HG03457 (cell line): ENCODE measurements around the gene YWHAE.
"Not testable (repeated sequence)": the region's sequence is repeated elsewhere in the genome, so short reads cannot be mapped to it uniquely, and the experiment has no call there.

Experiments
- ATAC-seq: cut with Tn5 transposase; IDR thresholded peaks from one replicate; pipeline ENCODE4 v1.9.1; 2021; ENCODE audit warnings: moderate number of reproducible peaks; ENCODE audit not compliant: unreplicated experiment

The YWHAE gene

DNA sequence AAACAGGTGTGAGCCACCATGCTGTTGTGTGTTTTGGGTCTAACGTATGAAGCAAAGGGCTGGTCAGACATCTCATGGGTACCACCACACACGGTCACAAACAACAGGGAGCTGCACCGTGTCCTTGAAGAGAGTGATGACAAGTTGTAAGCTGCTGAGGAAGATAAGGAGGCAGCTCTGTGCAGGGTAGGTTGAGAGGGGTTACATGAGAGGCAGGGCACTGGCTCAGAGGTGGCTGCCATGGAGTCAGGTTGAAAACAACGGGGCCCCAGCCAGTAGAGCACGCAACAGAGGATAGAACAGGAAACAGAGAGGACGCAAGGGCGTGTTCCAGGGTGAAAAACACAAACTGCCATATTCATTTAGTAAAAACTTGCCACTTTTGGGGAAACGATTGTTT lies 68.3 kb downstream of the YWHAE start:
- no peak for ATAC-seq

DNA sequence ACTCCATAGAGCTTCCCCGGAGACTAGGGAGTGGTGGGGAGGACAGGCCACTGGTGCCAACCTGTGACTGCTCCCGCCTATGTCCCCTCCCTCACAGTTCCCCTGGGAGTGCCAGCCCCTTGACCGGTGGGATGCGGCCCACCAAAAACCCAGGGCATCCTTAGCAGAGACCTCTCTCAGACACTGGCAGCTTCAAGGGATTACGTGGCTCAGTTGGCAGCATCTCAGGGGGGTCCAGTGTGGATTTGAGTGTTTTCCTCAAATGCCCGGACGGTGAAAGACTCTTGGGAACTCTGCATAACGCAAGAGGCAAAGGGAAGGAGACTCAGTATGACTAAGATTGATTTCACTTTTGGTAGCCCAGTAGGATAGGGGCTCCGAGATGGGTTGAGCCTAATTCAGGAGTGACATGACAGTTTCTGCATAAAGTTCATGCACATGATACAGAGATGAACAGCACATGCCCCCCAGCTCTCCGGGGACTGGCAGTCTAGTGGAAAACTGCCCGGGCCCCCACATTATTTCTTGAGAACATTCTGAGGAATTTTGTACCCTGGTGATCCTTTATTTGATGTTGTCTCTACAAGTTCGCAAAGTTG lies 70.2 kb downstream of the YWHAE start:
- ATAC-seq: no peak

- no peak for ATAC-seq
Observed at GRCh38 chr17:1328437-1328836, 71.6 kb downstream of the YWHAE start.

- no peak for ATAC-seq
Observed at GRCh38 chr17:1325766-1326165, 74.3 kb downstream of the YWHAE start.

- ATAC-seq: no peak
Observed at GRCh38 chr17:1324201-1324771, 75.7 kb downstream of the YWHAE start.

DNA sequence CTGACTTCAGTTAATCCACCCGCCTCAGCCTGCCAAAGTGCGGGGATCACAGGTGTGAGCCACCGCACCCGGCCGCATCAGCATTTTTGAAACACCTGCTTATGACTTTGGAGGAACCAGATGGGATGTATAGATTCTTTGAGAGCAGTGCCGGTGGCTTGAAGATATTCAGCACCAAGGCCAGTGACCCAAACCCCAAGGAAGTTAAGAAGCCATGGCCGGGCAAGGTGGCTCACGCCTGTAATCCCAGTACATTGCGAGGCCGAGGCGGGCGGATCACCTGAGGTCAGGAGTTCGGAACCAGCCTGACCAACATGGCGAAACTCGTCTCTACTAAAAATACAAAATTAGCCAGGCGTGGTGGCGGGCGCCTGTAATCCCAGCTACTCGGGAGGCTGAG lies 76.7 kb downstream of the YWHAE start:
- ATAC-seq: no peak

GRCh38 chr17:1322480-1322879 lies 77.5 kb downstream of the YWHAE start:
- ATAC-seq: no peak

DNA sequence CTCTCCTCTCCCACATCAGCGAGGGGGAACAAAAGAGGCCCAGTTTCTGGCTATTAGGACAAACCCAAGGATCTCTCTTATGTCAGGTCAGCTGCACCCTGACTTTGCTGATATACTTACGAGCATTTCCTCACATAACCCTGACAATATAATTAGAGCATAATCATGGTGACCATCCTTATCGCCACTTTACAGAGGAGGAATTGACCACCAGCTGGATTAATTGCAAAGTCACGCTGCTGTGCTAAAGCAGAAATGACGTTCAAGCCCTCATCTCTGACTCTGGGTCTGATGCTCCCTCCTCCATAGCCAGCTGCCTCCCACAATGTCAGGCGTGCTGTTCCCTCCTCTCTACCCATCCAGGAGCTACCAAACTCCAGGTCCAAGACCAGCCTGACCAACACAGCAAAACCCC lies 78.0 kb downstream of the YWHAE start:
- ATAC-seq: no peak

DNA sequence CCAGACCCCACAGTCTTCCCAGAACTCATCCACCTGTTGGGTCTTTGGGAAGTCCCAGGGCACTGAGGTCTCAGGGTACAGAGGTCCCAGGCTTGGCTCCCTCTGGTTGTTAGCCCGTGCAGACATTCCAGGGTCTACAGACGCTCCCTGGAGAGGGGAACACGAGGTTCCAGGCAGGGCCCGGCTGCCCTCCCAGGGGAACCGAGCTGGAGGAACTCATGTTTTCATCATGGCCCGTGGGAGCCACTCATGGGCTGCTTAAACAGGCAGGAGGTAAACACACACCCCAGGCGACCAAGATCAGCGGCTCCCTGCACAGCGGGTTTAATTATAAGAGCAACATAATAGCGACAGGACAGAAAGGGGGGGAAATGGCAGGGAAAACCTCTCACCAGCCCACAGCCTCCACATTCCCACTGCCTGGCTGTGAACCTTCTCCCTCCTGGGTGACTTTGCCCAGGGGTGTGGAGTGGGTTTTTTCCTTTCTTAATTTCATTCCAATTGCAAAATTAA lies 84.1 kb downstream of the YWHAE start:
- ATAC-seq: no peak

DNA sequence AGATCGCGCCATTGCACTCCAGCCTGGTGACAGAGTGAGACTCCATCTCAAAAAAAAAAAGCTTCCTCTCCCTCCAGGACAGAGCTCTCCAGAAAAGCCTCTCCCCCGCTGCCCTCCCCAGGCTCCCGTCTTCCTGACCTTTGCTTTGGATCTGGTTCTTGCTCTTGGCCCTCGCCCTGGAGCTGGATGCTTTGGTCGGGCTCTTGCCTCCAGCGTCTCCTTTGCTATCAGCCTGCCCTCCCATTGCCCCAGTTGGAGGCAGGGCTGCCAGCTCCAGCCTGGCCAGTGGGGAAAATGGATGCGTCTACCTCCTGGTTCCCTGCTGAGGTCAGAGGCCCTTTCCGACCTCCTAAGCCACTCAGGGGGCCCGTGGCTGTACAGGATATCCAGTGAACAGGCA lies 84.6 kb downstream of the YWHAE start:
- ATAC-seq: no peak

DNA sequence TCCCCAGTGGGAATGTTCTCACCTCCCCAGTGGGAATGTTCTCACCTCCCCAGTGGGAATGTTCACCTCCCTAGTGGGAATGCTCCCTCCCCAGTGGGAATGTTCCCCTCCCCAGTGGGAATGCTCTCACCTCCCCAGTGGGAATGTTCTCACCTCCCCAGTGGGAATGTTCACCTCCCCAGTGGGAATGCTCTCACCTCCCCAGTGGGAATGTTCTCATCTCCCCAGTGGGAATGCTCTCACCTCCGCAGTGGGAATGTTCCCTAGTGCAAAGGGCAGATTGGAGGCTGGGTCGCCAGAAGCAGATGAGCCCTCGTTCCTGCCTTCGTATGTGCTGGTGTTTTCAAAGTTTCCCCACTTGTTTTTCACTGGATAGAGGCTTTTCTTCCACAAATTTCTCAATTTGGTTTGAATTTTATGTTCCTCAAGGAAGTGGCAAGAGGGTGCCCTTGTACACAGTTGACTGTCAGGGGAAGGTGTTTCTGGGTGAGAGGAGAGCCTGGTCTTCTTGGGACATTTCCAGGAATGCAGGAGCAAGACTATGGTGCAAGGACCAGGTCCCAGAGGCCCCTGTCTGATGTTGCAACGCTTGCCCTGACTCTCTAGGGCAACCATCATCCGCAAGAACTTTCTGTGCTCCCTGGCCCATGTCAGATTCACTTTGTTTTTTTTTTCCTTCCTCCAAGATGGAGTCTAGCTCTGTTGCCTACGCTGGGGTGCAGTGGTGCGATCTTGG lies 86.6 kb downstream of the YWHAE start:
- no peak for ATAC-seq

GRCh38 chr17:1312261-1312870 lies 87.7 kb downstream of the YWHAE start:
- no peak for ATAC-seq

DNA sequence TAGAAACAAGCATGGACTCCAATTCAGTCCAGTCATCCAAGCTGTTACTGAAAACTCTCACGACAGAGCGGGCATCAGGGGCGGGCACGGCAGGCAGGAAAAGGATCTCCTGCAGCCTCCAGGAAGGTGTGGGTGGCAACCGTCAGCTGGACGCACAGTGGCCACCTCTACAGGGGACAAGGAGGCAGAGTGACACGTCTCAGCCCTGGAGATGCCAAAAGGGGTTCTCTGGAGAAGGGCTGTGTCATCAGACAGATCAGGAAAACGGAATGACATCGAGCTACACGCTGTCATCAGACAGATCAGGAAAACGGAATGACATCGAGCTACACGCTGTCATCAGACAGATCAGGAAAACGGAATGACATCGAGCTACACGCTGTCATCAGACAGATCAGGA lies 92.2 kb downstream of the YWHAE start:
- ATAC-seq: not testable (repeated sequence)

GRCh38 chr17:1304962-1305563 lies 95.0 kb downstream of the YWHAE start:
- ATAC-seq: no peak

GRCh38 chr17:1304522-1304921 lies 95.5 kb downstream of the YWHAE start:
- ATAC-seq: no peak

DNA sequence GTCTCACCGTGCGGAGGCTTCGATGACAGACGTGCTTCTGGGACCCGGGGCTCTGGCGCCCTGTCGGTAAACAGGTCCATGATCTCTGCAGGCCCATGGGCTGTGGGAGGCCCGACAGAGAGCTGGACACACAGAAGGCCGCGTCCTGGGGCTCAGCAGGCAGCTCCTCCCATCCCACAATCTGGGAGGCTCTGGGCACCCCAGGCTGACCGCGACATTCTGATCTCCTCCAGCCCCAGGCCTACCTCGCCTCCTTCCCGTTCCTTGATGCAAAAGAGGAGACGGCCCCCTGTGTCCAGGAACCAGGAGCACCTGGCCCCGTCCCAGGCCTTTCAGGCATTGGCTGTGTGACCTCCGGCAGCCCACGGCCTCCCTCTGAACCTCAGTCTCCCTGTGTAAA lies 97.3 kb downstream of the YWHAE start:
- ATAC-seq: no peak

DNA sequence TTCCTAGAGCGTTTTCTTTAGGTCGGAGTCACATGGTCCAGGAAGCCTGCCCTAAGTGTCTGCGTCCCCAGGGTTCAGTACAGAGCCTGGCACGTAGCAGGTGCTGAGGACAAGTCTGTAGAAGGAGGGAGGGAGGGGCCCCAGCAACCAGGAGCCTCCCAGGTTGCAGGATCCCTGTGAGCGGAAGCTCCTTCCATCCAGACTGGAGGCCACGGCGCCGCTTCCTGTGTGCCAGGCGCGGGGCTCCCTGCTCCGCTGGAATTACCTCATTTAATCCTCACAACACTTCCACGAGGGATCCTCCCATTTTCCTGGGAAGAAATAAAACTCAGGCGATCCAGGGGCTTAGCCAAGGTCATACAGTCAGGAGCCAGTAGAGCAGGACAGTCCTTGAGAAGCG lies 98.5 kb downstream of the YWHAE start:
- ATAC-seq: no peak

DNA sequence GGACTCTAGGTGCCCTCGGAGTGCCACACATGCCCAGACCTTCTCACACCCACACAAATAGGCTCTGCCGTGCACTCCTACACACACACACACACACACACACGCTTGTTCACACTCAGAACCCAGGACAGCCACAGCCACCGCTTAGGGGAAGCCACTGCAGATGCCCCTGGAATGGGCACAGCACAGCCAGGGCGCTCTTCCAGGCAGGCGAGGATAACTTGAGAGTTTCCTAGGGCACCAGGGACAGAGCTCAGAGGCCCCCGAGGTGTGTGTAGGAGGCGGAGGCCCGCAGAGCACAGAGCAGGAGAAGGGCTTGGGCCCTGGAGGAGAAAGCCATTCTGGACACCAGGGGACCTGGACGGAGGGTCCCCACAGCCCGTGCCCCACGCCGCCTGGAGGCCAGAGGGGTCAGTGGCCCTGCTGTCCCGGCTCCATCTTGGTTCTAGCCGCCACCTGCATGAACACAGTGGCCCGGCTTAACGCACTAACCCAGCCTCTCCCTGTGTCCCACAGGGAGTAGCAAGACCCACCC lies 99.6 kb downstream of the YWHAE start:
- ATAC-seq: no peak

DNA sequence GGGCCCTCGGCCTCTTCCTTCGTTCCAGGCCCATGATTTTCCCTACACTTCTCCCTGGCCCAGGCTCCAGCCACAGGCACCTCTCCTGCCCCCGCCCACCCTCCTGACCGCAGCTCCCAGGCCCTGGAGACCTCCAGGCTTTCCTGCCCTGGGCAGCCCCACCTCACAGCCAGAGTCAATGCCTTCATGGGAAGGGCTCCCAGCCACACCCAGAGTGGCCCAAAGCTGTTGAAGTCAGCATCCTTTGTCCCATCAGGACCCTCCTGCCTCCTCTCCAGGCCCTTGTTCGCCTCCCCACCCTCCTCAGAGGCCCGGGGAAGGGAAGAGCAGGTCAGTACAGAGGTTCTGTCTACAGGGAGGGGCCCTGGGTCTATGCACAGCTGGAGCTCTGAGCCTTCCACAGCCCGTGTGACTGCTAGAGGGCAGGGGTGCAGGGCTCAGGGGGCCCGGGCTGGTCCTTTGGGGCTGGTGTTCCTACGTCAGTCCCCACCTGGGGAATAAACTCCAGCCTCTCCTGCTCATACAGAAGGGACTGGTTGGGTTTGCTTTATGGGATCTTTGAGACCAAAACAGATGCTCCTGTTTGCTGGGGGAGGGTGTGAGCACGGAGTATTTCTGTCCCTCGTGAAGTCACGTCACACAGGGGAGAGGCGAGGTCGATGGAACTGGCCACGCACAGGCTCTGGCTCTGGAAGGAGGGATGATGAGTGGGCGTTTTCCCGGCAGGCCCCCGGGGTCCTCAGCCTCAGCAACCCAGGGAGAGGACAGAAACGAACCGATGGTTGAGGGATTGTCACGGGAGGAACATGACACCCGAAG lies 100.3 kb downstream of the YWHAE start:
- no peak for ATAC-seq

DNA sequence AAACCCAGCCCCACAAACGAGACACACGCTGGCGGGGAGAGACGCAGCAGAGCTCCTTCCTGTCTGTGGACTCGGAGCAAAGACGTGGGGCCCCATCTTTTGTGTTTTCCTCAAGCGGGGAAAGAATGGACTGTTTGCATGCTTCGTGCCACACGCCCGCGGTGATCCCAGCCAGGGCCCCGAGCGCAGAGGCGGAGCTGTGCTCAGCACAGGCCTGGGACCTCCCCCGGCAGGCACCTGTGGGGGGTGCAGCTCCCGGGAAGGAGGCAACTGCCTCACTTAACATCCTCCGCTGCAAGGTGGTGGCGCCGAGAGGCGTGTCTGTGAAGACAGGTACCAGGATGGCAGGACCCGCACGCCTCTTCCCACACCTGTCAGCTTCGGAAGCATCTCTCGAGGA lies 101.4 kb downstream of the YWHAE start:
- no peak for ATAC-seq
